ENCODE measurements around the gene ABCC3. TPM values are rescaled to one million over a fixed set of nuclear protein-coding genes. Genes with fewer than 3 reads are reported as not detected.
A peak's percentile ranks its signal among the peaks of the same experiment; 100 is the strongest.
"Not testable (repeated sequence)": the region's sequence is repeated elsewhere in the genome, so short reads cannot be mapped to it uniquely, and the experiment has no call there.

ABCC3 gene
- total RNA-seq, 4 donors from 2014 or later, result 190 to 683 (median 305) TPM

DNA sequence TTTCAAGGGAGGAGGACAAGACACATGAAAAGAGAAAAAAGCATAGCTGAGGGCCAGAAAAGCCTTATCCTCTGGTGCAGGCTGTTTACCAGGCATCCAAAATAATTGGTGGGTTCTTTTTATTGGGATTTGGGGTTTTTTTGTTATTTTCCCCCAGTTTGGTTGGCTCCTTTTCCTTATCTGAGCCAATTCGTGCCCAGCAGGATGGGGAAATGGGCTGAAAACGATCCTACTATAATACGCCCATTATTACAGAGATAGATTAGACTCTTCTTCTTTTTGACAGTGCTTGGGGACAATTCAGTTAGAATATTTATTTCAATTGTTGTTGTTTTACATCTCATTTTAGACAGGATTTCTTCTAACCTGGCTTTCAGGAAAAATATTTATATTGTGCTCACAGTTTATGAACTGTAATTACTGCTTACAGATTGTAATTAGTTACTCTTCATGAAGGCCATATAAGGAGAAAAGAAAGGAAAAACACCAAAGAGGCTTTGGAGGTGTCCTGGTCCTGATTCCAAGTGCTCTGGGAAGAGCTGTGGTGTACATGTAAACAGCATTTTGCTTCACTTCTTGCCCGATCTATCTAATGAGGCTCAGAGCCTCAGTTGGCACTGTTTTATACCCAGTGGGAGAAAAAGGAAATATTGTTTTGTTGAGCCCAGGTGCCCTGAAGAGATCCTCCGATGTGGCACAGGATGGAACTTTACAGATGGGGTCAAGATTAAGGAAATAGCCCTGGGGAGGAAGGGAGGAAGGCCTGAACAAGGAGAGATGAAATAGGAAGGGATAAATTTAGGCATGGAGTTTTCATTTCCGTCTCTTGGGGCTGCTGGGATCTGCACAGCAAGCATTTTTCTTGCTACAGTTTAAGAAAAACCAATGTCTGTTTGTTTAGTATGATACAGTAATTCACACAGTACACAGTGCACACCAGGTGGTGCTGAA lies 73.6 kb downstream of the ABCC3 start:
- Histone ChIP-seq H3K27me3 (no peaks in the 10 kb centered on the region), H3K36me3 (no peaks in the 10 kb centered on the region), H3K27ac (peak overlapping the region; percentile 89 to 98 (median 93)), H3K4me3 (peak overlapping the region; percentile 59 to 82 (median 72)), H3K4me1 (peaks cover 0 to 24% (median 7%) of the 10 kb centered on the region in 4 donors), H3K9me3 (no peaks in the 10 kb centered on the region)
- TF ChIP-seq, protein P1, sequence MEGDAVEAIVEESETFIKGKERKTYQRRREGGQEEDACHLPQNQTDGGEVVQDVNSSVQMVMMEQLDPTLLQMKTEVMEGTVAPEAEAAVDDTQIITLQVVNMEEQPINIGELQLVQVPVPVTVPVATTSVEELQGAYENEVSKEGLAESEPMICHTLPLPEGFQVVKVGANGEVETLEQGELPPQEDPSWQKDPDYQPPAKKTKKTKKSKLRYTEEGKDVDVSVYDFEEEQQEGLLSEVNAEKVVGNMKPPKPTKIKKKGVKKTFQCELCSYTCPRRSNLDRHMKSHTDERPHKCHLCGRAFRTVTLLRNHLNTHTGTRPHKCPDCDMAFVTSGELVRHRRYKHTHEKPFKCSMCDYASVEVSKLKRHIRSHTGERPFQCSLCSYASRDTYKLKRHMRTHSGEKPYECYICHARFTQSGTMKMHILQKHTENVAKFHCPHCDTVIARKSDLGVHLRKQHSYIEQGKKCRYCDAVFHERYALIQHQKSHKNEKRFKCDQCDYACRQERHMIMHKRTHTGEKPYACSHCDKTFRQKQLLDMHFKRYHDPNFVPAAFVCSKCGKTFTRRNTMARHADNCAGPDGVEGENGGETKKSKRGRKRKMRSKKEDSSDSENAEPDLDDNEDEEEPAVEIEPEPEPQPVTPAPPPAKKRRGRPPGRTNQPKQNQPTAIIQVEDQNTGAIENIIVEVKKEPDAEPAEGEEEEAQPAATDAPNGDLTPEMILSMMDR (IDR thresholded peaks at IDR 0.05), result peak in 1 of 6 experiments; percentile 0
- TF ChIP-seq POLR2A (IDR thresholded peaks at IDR 0.05), result peak in 1 of 2 donors; percentile 1
- DNase-seq, result no peak

DNA sequence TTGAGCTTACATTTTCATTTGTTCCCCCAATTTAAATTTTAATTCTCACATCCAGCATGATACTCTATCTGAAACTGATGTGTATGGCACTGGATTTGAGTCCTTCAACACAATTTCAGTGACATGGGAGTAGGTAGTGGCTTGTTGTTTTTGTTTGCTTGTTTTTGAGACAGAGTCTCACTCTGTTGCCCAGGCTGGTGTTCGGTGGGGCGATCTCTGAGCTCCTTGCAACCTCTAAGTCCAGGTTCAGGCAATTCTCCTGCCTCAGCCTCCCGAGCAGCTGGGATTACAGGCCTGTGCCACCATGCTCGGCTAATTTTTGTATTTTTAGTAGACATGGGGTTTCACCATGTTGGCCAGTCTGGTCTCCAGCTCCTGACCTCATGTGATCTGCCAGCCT lies 74.4 kb downstream of the ABCC3 start:
- peak overlapping the region in 1 of 4 donors; percentile 73 for H3K4me3 ChIP-seq
- H3K36me3 ChIP-seq, result not testable (repeated sequence)

DNA sequence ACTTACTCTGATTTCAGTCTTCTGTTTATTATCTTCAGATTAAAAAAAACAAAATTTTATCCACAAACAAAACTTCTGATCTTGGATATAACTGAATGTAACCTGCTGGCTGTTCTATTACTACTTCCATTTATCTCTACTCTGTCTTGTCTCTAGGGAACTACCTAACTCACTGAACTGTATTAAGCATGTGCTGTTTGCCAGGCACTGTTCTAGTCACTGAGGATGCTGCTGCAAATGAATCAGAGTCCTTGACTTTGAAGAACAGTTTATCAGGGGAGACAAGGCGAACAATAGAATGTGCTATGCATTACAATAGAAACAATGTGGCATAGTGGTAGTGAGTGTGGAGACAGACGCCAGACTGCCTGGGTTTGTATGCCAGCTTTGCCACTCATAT lies 75.3 kb downstream of the ABCC3 start:
- H3K4me1 ChIP-seq, result peaks cover 0 to 15% (median 7%) of the 10 kb centered on the region in 4 donors
- H3K36me3 ChIP-seq, result no peaks in the 10 kb centered on the region
- H3K27me3 ChIP-seq, result no peaks in the 10 kb centered on the region
- H3K9me3 ChIP-seq, result no peaks in the 10 kb centered on the region
- TF ChIP-seq POLR2A (IDR thresholded peaks at IDR 0.05), result no peak
- TF ChIP-seq, protein P1 (IDR thresholded peaks at IDR 0.05), result no peak
- no peak overlapping the region for H3K27ac ChIP-seq
- no peak overlapping the region for H3K4me3 ChIP-seq
- DNase-seq, result no peak

More for the DNA sequence above, 74.4 kb downstream of the ABCC3 start:
- H3K4me1 ChIP-seq, result peaks cover 0 to 17% (median 7%) of the 10 kb centered on the region in 4 donors
- H3K9me3 ChIP-seq, DNase-seq, H3K27me3 ChIP-seq: not testable (repeated sequence)
- peak overlapping the region; percentile 89 to 98 (median 93) for H3K27ac ChIP-seq

DNA sequence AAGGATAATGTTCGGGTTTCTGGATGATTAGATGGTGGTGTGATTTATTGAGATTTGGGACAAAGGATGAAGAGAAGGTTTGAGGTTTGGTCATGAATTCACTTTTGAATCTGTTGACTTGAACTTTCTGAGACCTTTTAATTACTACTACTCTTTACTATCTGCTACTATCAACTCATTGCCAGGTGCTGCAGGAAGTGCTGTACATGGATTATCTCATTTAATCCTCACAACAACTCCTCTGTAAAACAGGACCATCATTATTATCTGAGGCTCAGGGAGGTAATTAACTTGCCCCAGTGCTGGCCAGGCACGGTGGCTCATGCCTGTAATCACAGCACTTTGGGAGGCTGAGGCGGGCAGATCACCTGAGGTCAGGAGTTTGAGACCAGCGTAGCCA lies 76.0 kb downstream of the ABCC3 start:
- Histone ChIP-seq H3K4me3 (no peak overlapping the region), H3K36me3 (no peaks in the 10 kb centered on the region), H3K9me3 (no peaks in the 10 kb centered on the region), H3K27me3 (no peaks in the 10 kb centered on the region), H3K4me1 (peaks cover 0 to 15% (median 7%) of the 10 kb centered on the region in 4 donors), H3K27ac (peak overlapping the region in 1 of 4 donors; percentile 15)
- no peak for DNase-seq
- TF ChIP-seq, protein P1 (IDR thresholded peaks at IDR 0.05), result no peak
- no peak for TF ChIP-seq POLR2A (IDR thresholded peaks at IDR 0.05)

DNA sequence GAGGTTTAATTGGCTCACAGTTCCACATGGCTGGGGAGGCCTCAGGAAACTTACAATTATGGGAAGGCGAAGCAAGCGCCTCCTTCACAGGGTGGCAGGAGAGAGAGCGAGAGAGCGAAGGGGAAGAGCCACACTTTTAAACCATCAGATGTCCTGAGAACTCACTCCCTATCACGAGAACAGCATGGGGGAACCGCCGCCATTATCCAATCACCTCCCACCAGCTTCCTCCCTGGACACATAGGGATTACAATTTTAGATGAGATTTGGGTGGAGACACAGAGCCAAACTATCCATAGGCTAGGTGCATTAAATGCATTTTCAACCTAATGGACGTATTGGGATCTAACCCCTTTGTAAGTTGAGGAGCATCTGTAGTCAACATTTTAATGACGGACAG lies 78.0 kb downstream of the ABCC3 start:
- Histone ChIP-seq H3K4me1 (peaks cover 0 to 15% (median 7%) of the 10 kb centered on the region in 4 donors), H3K4me3 (no peak overlapping the region), H3K27ac (no peak overlapping the region), H3K27me3 (no peaks in the 10 kb centered on the region), H3K9me3 (no peaks in the 10 kb centered on the region), H3K36me3 (no peaks in the 10 kb centered on the region)
- DNase-seq, result no peak
- no peak for TF ChIP-seq POLR2A (IDR thresholded peaks at IDR 0.05)
- TF ChIP-seq, protein P1 (IDR thresholded peaks at IDR 0.05), result no peak

DNA sequence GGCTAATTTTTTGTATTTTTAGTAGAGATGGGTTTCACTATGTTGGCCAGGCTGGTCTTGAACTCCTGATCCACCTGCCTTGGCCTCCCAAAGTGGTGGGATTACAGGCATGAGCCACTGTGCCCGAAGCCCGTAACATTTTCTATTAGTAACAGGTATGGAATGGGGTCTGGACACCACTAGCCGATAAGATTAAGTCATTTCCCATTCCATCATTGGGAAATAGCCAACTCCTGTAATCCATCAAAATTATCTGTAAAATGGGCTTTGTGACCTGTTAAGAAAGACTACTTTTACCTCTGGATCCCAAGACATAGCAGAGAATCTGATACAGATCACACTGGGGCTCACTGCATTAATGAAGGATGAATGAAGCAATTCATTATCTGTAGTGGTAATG lies 80.8 kb downstream of the ABCC3 start:
- TF ChIP-seq, protein P1 (IDR thresholded peaks at IDR 0.05), result no peak
- DNase-seq, result no peak
- H3K4me3 ChIP-seq, result no peak overlapping the region
- H3K9me3 ChIP-seq, result no peaks in the 10 kb centered on the region
- no peaks in the 10 kb centered on the region for H3K27me3 ChIP-seq
- no peak overlapping the region for H3K27ac ChIP-seq
- H3K4me1 ChIP-seq, result no peaks in the 10 kb centered on the region
- H3K36me3 ChIP-seq, result no peaks in the 10 kb centered on the region

Data from Peyer's patch (tissue), 4 donors.